GM13976 (cell line): ENCODE measurements around the gene GCSAM.

ENCODE experiments used
- DNase-seq: peaks from one replicate; pipeline ENCODE4 v3.0.0; 2012; ENCODE audit warnings: low spot score
- in situ Hi-C: fragments of 300-500 bp; cut with MboI; formaldehyde crosslinking; loops from one replicate; pipeline ENCODE4 v1.12.0; 2022; ENCODE audit warnings: low sequenced_read_pairs, mixed read lengths, inconsistent platforms; ENCODE audit not compliant: unreplicated experiment
- TF ChIP-seq, protein P1 (sequence below): IDR thresholded peaks from 2 replicates; pipeline ENCODE4 v1.5.1; 2012; ENCODE audit warnings: borderline replicate concordance, mild to moderate bottlenecking; ENCODE audit not compliant: insufficient read depth; ENCODE audit errors: extremely low read depth, missing control alignments, control extremely low read depth

Gene GCSAM

GRCh38 chr3:112090887-112091586 lies 42.0 kb downstream of the GCSAM start:
- TF ChIP-seq, protein P1, sequence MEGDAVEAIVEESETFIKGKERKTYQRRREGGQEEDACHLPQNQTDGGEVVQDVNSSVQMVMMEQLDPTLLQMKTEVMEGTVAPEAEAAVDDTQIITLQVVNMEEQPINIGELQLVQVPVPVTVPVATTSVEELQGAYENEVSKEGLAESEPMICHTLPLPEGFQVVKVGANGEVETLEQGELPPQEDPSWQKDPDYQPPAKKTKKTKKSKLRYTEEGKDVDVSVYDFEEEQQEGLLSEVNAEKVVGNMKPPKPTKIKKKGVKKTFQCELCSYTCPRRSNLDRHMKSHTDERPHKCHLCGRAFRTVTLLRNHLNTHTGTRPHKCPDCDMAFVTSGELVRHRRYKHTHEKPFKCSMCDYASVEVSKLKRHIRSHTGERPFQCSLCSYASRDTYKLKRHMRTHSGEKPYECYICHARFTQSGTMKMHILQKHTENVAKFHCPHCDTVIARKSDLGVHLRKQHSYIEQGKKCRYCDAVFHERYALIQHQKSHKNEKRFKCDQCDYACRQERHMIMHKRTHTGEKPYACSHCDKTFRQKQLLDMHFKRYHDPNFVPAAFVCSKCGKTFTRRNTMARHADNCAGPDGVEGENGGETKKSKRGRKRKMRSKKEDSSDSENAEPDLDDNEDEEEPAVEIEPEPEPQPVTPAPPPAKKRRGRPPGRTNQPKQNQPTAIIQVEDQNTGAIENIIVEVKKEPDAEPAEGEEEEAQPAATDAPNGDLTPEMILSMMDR, result no peak
- DNase-seq, result peak; percentile 21
- in situ Hi-C loops, result no loop called here

DNA sequence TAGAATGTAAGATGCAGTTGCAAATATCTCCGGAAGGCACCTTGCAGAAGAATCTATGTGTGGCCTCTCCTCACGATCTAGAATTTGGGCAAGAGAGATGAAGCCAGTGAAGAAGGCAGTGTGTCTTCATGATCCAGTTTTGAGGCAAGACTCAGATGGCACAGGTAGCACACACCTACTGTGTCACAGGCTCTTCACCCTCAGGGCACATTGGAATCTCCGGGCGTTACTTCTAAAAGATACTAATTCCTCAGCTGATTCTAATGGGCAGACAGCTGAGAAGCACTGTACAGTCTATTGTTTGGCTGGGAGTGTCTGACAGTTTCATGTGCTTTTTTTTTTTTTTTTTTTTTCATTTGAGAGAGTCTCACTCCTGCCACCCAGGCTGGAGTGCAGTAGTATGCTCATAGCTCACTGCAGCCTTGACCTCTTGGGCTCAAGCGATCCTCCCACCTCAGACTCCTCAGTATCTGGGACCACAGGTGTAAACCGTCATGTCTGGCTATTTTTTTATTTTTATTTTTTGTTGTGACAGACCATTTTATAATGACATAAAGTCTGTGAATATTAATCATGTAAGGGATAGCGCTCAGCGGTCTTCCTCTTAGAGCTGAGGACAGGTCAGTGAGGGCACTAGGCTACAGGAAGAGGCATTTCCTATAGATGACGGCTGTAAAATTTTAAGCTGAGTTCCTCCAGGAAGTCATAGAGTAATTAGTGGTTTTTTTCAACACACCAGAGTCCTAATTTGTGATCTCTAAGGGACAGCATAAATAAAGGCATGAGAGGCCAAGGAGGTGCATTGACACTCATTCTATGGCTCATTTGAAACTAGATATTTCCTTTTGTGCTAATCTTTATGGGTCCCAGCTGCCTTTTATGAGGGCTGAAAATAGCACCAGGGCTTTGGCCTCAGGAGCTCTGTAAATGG lies 42.8 kb downstream of the GCSAM start:
- in situ Hi-C loops, result no loop called here
- peak; percentile 21 for DNase-seq
- TF ChIP-seq, protein P1, result no peak

- in situ Hi-C loops, result no loop called here
- TF ChIP-seq, protein P1, result no peak
- no peak for DNase-seq
Observed at GRCh38 chr3:112088944-112089343, 44.1 kb downstream of the GCSAM start.

GRCh38 chr3:112087746-112088145 lies 45.3 kb downstream of the GCSAM start:
- TF ChIP-seq, protein P1, result no peak
- in situ Hi-C loops, result no loop called here
- DNase-seq, result no peak

DNA sequence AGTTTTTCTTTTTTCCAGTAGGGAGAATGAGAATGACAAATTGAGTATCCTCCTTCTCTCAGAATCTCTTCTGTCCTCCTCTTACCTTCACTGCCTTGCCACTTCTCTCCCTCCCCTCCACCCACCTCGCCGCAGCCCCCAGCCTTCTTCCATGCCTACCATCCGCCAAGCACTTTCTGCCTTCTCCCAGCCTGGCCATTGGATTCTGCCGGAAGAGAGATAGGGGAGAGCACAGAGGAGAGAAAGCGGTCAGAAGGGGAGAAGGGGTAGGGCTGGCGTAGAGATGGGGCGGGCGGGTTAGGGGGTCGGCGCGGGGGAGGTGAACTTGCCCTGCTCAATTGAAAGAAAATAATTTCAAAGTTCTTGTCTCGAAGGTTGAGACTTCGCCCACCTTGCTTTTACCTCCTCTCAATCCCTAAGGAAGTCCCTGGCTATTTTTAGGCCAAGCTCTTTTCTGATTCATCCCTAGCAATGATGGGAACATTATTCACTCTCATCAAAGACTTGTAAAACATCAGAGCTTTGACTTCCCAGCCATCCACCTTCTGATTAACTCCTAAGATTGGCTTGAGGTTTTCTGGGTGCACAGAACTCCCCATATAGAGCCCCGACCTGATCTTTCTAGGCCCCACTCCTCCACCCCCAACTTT lies 46.0 kb downstream of the GCSAM start:
- in situ Hi-C loops, result no loop called here
- no peak for DNase-seq
- TF ChIP-seq, protein P1, result no peak

DNA sequence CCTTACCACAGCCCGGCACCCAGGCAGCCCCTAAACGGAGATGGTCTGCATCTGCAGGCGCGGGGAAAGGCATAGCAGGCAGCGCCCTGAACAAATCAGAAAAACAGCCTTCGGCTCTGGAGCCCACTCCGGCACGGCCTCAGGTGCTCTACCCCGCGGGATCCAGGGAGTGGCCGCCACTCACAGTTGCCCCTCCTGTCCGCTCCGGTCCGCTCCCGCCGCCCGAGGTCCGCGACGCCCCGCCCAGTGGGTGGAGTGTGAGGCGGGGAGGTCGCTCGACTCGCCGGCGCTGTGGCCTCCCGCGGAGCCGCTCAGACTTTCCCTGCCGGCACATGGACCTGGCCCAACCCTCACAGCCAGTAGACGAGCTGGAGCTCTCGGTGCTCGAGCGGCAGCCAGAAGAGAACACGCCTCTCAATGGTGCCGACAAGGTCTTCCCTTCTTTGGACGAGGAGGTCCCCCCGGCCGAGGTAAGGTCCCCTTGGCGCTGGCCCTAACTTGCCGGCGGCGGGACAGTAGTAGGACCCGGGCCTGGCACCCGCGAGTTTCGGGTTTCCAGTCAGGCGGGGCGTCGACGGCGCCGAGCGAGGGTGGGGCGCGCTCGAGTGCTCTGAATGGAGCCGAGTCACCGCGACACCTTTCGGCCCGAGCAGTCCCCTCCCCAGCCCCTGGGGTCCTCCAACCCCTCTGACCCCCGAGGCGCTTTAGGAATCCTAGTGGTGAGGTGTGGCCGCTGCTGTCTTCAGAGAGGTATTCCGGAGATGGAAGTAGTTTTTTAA lies 46.8 kb downstream of the GCSAM start, which contains the start of gene C3orf52:
Gene C3orf52, plus strand, starts transcription at position 314 of the 779 bp plus-strand sequence. Its CDS starts 19 bp downstream, at position 333.
- in situ Hi-C loops, result no loop called here
- peak; percentile 93 for DNase-seq
- TF ChIP-seq, protein P1, result no peak
